ENCODE results near the gene IRF2BPL. TPM values are rescaled to one million over a fixed set of nuclear protein-coding genes. Genes with fewer than 3 reads are reported as not detected.

Gene IRF2BPL
- total RNA-seq, 3 donors from 2014 or later, result 15.1 to 74.1 (median 19.3) TPM

DNA sequence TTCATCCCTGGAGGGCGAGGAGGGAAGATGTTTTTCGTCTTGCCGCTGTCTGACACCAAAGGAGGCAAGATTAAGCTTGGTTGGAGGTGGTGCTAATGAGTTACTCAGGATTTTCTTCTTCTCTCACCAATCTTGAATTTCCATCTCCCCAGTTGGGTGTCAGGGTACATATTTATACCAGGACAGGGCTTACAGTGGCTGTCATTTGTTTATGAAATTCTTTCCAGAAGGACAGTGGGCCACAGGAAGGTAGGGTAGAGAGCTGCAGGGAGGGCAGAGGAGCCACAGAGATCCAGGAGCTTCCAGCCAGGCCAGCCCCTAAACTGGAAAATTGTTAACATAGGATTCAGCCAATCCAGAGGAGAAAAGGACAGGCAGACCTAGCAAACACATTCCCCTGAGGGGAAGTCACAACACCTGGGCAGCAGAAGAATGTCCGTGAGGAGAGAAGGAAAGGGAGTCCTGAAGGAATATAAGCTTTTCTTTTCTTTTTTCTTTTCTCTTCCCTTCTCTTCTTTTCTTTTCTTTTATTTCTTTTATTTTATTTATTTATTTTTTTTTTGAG is 40.5 kb downstream of the IRF2BPL start:
- DNase-seq (no peak), ATAC-seq (no peak)
- Histone ChIP-seq H3K36me3 (ENCODE audit: low read depth) (no peaks in the 10 kb centered on the region), H3K4me3 (no peak overlapping the region), H3K9me3 (no peaks in the 10 kb centered on the region), H3K4me1 (ENCODE audit: low read depth) (no peaks in the 10 kb centered on the region)
- intact Hi-C loops (cut with DNase I, micrococcal nuclease), result no loop called here
- TF ChIP-seq CTCF (IDR thresholded peaks at IDR 0.05), result no peak

GRCh38 chr14:76986231-76986565 is 42.3 kb downstream of the IRF2BPL start:
- no peaks in the 10 kb centered on the region for H3K4me1 ChIP-seq (ENCODE audit: low read depth)
- no peak for ATAC-seq
- intact Hi-C loops (cut with DNase I, micrococcal nuclease), result no loop called here
- DNase-seq, result no peak
- no peaks in the 10 kb centered on the region for H3K36me3 ChIP-seq (ENCODE audit: low read depth)
- no peak overlapping the region for H3K4me3 ChIP-seq
- H3K9me3 ChIP-seq, result no peaks in the 10 kb centered on the region
- no peak for TF ChIP-seq CTCF (IDR thresholded peaks at IDR 0.05)

- no peak for ATAC-seq
Measured at GRCh38 chr14:76985540-76986230, 42.8 kb downstream of the IRF2BPL start.

GRCh38 chr14:76984787-76985375 is 43.6 kb downstream of the IRF2BPL start:
- ATAC-seq (no peak), DNase-seq (no peak)
- Histone ChIP-seq H3K4me1 (ENCODE audit: low read depth) (no peaks in the 10 kb centered on the region), H3K9me3 (no peaks in the 10 kb centered on the region), H3K36me3 (ENCODE audit: low read depth) (no peaks in the 10 kb centered on the region), H3K4me3 (no peak overlapping the region)
- intact Hi-C loops (cut with DNase I, micrococcal nuclease), result no loop called here
- TF ChIP-seq CTCF (IDR thresholded peaks at IDR 0.05), result no peak

More at GRCh38 chr14:76985540-76986230, 42.8 kb downstream of the IRF2BPL start:
- DNase-seq, result no peak
- no peak for TF ChIP-seq CTCF (IDR thresholded peaks at IDR 0.05)
- no peaks in the 10 kb centered on the region for H3K9me3 ChIP-seq
- no peaks in the 10 kb centered on the region for H3K4me1 ChIP-seq (ENCODE audit: low read depth)
- no peaks in the 10 kb centered on the region for H3K36me3 ChIP-seq (ENCODE audit: low read depth)
- intact Hi-C loops (cut with DNase I, micrococcal nuclease), result no loop called here
- no peak overlapping the region for H3K4me3 ChIP-seq

DNA sequence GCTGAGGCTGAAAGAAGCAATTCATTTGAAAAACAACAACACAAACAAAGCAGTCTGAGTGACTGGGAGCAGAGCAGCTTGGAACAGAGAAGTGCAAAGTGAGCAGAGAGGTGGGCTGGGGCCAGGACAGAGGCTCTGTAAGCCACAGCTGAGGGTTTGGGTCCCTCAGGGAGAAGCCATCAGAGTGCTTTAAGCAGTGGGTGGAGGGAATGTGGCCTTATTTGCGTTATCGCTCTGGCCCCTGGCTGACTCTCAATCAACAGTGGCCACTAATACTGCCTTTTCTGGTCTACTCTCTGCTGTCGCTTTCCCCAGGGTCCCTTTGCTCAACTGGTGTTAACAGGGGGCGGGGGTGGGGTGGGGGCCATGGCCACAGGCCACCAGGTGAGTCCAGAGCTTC is 44.2 kb downstream of the IRF2BPL start:
- no peak for TF ChIP-seq CTCF (IDR thresholded peaks at IDR 0.05)
- no peak for ATAC-seq
- H3K4me1 ChIP-seq (ENCODE audit: low read depth), result no peaks in the 10 kb centered on the region
- no peaks in the 10 kb centered on the region for H3K9me3 ChIP-seq
- H3K36me3 ChIP-seq (ENCODE audit: low read depth), result no peaks in the 10 kb centered on the region
- no peak for DNase-seq
- intact Hi-C loops (cut with DNase I, micrococcal nuclease), result no loop called here
- H3K4me3 ChIP-seq, result no peak overlapping the region

Measured in mucosa of descending colon (tissue), 3 donors.